GM20431 (cell line): Measurements from ENCODE around the gene SERPINB1.

Experiments
- in situ Hi-C: fragments of 300-500 bp; cut with MseI, MboI; formaldehyde crosslinking; loops from one replicate; pipeline ENCODE4 v1.15.0; 2020; ENCODE audit warnings: low sequenced_read_pairs; ENCODE audit not compliant: unreplicated experiment

SERPINB1 gene

GRCh38 chr6:2798586-2799134, 43.0 kb downstream of the SERPINB1 start:
- in situ Hi-C loops, result no loop called here

- in situ Hi-C loops, result no loop called here
Measured at GRCh38 chr6:2797564-2798031, 44.1 kb downstream of the SERPINB1 start.

DNA sequence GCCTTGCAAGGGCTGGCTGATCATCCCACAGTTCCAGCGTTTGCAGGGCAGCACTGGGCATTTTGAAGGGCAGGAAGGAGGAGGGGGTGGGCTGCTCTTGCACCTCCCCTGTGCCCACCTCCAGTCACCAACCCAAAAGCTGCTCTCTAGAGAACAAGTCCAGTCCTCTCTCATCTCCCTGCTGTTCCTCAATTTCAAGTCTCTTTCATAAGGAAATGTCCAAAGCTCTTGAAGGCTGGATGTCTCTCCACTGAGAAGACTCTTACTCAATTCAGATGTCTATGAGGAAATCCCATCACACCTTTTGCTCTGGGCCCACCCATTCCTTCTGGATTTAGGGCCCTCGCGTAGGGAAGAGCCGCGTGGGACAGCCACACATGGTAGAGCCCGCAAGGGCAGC, 44.8 kb downstream of the SERPINB1 start:
- in situ Hi-C loops, result no loop called here

DNA sequence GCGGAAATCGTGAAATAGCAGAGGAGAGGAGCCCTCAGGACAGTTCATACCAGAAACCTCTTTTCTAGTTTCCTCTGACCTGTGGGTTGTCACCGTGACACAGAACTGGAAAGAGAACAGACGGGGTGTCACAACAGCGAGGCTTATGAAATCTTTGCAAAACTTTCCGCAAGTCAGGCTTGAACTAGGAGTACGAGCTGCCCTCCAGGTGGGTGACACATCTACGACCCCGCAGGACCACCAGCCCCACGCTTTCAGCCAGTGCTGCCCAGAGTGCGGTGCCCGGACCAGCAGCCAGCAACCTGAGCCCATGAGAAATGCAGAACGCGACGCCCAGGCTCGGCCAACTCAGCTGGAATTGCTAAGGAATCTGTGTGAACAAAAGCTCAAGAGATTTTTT, 45.7 kb downstream of the SERPINB1 start:
- in situ Hi-C loops, result no loop called here

DNA sequence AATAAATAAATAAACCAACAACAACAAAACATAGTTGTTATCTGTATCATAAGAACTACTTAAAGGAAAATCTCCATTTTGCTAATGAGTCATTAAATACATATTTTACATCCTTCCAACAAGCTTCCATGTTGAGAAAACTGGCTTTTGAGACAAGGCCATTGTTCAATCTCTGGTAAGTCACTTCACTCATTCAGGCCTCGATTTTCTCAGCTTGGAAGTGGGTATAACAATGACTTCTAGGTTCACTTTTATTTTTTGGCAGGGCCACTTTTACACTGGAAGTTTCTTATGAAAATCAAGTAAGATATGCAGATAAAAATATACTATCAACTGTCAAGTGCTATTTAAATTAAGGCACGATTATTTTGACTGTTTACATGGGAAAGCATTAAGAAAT, 46.5 kb downstream of the SERPINB1 start:
- in situ Hi-C loops, result no loop called here

DNA sequence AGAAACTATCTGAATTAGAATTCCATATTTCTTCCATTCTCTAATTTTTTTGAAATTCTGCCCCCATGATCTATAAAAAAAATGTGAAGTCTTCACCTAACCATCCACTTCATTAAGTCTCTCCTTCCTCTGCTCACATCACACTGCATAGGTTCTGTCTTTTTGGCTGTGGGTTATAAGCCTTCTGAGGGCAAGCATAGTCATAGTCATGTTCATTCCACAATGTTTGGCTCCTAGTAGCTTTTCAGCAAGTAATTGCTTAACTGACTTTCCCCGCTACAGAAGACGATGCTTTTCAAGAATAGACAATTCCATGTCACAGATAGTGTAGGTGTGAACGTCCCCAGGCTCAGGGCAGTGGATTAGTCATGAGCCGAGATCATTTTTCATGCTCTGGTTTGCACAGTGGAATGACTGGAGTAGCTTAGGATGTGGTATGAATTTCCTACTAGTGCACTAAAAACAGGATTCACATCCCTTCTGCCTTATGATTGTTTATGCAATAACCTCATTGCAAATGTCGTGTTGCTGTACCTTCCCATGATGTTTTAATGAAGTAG, 47.4 kb downstream of the SERPINB1 start:
- in situ Hi-C loops, result no loop called here

GRCh38 chr6:2793534-2794151, 48.0 kb downstream of the SERPINB1 start:
- in situ Hi-C loops, result no loop called here

- in situ Hi-C loops, result no loop called here
Measured at GRCh38 chr6:2792330-2793110, 49.1 kb downstream of the SERPINB1 start.

DNA sequence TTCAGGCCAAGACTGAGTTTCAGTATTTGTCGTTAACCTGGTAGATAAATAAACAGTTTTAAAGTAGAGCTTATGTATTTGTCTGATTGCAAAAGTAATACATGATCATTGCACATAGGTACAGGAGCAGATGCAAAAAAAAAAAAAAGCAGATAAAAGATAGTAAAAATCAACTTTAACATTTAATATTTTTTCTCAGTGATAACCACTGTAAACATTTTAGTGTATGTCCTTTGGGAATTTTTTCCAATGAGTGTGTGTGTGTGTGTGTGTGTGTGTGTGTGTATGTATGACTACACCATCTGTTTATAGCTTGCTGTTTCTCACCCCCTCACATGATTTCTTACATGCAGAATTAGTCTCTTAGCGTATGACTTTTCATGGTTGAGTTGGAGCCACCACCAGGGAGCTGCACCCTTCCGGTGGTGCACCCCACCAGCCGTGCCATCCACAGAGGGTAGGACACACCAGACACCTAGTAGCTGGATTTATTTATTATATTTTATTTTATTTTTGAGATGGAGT, 50.2 kb downstream of the SERPINB1 start:
- in situ Hi-C loops, result no loop called here

DNA sequence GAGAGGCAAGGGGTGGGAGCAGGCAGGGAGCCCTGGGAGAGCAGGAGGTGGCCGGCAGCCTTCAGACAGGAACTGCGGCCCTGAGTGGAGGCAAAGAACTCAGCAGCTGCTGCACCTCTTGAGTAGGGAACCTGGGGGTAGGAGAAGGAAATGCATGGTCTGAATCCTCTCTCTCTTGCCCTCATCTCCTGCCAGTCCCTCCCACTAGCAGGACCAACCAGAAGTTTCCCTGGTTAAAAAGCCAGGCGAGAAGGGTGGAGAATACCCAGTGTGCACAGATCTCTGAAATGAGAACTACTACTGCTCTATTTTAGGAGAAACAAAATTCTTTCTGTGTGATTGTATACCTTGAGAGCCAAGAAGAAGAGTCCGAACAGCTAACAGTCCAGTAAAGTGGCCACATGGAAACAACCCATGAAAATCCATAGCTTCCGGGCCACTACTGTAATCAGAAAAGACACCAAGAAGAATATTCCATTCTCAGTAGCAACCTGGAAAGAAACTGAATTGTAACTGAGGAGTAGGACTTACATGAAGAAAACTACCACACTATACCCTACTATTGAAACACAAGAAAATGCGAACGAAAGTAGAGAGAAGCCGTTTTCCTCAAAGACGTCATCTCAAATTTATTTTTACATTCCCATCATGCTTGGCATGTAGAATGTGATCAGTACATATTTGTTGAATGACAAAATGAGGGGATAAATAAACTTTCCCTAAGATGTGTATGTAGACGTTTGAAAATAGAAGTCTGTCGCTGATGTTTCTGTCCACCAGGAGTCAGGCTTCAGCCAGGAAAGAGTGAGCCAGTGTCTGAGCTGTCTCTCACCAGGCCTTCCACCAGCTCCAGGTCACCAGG, 50.8 kb downstream of the SERPINB1 start:
- in situ Hi-C loops, result no loop called here

DNA sequence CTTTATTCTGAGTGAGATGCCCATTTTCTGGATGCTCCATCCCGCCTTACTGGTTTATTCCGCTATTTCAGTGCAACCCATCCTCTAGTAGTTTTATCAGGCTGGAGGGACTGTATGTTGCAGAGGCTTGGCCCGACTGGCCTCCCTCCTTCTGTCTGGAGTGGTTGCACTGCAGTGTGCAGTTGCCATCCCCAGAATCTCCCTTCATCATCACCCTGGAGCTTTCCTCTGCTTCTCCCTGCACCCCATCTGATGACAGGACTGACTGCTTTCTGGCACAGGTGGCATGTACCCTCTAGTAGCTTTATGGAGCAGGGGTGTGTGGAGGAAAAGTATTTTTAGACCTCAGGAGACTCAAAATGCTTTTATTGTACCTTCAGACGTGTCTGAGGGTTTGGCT, 55.4 kb downstream of the SERPINB1 start:
- in situ Hi-C loops, result no loop called here

GRCh38 chr6:2784930-2785329, 56.7 kb downstream of the SERPINB1 start:
- in situ Hi-C loops, result no loop called here

- in situ Hi-C loops, result no loop called here
Measured at GRCh38 chr6:2784061-2784460, 57.6 kb downstream of the SERPINB1 start.

DNA sequence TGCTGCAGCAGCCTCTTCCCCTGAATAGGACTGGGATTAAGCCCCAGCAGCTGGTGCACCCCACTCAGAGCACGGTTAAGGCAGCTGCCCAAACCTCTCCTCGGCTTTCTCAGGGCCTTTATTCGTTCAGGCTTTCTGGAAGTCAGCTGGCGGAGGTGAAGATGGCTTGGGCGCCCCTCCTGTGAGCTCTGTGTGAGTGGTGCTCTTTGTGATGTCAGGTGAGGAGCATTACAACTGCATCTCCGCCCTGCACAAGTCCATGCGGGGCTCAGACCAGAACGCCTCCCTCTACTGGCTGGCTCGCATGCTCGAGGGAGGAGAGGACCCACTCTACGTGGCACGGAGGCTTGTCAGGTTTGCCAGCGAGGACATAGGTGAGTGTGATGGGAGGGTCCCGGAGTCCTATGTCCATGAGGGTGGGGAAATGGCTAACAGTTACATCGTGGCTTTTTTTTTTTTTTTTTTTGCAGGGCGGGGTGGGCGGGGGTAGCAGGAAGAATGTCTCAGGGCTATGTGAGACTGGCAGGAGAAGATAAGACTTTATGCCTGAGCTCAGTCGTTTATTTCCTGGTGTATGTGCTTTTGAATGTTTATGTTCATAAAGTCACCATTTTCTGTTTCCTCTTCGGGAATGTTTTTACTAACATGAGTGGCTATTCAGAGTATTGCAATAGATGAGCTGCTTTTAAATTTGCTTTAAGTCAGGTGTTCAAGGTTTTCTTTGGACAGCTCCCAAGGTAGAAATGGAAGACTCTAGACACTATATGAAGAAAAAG, 58.3 kb downstream of the SERPINB1 start:
- in situ Hi-C loops, result no loop called here

GRCh38 chr6:2782825-2783187, 58.9 kb downstream of the SERPINB1 start:
- in situ Hi-C loops, result no loop called here

- in situ Hi-C loops, result no loop called here
Measured at GRCh38 chr6:2782356-2782708, 59.3 kb downstream of the SERPINB1 start.
